ENCODE measurements around the gene UBE3C.

DNA sequence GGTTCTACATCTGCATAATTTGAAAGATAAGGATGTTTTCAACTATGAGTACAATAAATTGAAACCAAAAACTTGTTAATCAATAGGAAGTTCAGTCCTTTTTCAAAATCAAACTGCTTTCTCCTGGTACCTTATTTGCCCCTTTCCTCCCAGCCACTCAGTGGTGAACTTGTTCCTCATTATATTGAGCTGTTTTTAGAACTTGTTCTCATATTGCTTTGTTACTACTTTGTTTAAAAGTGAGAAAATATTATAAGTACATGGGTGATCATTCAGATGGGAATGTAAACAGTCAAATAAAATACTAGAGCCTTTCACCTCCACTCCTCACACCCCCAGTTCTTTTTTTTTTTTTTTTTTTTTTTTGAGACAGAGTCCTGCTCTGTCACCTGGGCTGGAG lies 17.2 kb downstream of the UBE3C start:
- TF ChIP-seq, protein P1, sequence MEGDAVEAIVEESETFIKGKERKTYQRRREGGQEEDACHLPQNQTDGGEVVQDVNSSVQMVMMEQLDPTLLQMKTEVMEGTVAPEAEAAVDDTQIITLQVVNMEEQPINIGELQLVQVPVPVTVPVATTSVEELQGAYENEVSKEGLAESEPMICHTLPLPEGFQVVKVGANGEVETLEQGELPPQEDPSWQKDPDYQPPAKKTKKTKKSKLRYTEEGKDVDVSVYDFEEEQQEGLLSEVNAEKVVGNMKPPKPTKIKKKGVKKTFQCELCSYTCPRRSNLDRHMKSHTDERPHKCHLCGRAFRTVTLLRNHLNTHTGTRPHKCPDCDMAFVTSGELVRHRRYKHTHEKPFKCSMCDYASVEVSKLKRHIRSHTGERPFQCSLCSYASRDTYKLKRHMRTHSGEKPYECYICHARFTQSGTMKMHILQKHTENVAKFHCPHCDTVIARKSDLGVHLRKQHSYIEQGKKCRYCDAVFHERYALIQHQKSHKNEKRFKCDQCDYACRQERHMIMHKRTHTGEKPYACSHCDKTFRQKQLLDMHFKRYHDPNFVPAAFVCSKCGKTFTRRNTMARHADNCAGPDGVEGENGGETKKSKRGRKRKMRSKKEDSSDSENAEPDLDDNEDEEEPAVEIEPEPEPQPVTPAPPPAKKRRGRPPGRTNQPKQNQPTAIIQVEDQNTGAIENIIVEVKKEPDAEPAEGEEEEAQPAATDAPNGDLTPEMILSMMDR (IDR thresholded peaks at IDR 0.05) = no peak
- TF ChIP-seq POLR2A (IDR thresholded peaks at IDR 0.05) = no peak
